Stimulated activated CD8-positive, alpha-beta memory T cell treated with anti-CD3 and anti-CD28 coated beads, Interleukin-15, amount 100 ng/mL, for 48 hours (primary cell): Measurements from ENCODE around the gene SFXN4.
"Not testable (repeated sequence)": the region's sequence is repeated elsewhere in the genome, so short reads cannot be mapped to it uniquely, and the experiment has no call there.

ENCODE experiments used
- DNase-seq, 2 donors: peaks; one replicate each; pipeline ENCODE4 v3.0.0-alpha.2; 2020; ENCODE audit warnings: low read depth in 2 of 2

Gene SFXN4

GRCh38 chr10:119107771-119108170 lies 57.7 kb downstream of the SFXN4 start:
- not testable (repeated sequence) for DNase-seq

- not testable (repeated sequence) for DNase-seq
Measured at GRCh38 chr10:119107106-119107505, 58.4 kb downstream of the SFXN4 start.

DNA sequence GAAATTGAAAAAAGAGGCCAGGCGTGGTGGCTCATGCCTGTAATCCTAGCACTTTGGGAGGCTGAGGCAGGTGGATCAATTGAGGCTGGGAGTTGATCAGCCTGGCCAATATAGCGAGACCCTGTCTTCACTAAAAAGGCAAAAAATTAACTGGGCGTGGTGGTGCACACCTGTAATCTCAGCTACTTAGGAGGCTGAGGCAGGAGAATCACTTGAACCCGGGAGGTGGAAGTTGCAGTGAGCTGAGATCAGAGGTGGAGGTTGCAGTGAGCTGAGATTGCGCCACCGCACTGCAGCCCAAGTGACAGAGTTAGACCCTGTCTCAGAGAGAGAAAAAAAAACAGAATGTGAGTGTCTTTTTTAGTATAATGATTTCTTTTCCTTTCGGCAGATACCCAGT lies 59.6 kb downstream of the SFXN4 start:
- DNase-seq = not testable (repeated sequence)

GRCh38 chr10:119105155-119105554 lies 60.4 kb downstream of the SFXN4 start:
- no peak for DNase-seq

DNA sequence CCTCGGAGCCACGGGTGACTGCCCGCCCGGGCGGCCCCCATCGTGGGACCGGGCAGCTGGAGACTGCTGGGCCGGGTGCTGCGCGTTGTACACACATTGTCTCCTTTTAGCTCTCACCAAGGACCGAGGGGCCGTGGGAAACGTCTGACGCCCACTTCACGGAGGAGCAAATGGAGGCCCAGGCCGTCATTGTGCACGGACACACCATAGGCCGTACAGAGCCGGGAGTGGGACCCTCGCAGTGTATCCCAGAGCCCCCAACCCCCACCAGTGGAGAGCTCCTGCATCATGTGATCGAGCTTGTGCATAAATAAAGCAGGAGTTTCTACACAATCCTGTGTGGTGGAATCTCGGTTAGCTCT lies 60.9 kb downstream of the SFXN4 start:
- DNase-seq = no peak

GRCh38 chr10:119103903-119104653 lies 61.4 kb downstream of the SFXN4 start, which contains the start of gene DENND10:
Gene DENND10, plus strand, starts transcription at chr10:119104113. Its CDS starts 30 bp downstream, at chr10:119104143.
- DNase-seq = peak; percentile 61 to 62

DNA sequence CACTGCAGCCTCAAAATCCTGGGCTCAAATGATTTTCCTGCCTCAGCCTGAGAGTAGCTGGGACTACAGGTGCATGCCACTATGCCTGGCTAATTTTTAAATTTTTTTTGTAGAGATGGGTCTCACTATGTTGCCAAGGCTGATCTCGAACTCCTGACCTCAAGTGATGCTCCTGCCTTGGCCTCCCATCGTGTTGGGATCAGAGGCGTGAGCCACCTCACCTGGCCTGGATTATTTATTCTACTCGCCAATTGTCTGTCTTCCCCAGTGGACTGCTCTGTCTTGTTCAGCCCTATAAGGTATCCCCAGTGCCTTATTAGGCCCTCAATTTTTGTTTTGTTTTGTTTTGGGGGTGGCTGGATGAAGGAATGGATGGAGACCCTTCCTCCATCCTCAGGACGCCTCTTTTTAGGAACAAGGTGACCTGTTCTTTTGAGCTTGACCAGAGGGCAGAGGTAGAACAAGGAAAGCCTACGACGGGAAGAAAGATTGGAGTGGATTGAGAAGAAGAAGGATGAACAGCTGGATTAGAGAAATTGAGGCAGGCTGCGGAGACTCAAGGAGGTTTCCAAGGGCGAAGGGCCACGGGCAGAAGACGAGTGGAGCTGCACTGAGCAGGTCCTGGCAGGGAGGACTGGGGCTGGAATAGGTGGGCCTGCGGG lies 62.1 kb downstream of the SFXN4 start:
- DNase-seq = no peak

DNA sequence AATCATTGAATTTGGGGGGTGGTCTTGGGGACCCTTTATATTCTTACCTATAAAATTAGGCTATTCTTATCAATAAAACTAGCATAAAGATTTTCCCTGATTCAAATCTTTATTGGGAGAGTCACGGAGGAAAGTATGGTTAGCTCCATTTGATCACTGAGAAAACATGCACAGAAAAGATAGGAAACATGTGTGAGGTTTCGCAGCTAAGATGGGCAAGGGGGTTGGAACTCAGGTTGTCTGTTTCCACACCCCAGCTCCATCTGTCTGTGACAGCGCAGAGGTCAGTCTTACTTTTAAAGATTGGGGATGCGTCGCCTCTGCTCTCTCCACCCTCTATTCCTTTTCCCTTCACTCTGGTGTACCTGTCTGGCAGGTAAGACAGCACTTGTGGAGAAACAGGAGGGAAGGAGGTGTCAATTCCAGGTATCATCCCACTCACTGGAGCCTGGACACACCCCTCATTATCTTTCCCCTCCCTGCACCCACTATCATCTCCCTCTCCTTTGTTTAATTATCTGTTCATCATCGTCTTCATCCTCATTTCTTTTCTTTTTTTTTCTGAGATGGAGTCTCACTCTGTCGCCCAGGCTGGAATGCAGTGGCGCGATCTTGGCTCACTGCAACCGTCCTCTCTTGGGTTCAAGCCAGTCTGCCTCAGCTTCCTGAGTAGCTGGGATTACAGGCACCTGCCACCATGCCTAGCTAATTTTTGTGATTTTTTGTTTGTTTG lies 64.0 kb downstream of the SFXN4 start:
- no peak for DNase-seq

DNA sequence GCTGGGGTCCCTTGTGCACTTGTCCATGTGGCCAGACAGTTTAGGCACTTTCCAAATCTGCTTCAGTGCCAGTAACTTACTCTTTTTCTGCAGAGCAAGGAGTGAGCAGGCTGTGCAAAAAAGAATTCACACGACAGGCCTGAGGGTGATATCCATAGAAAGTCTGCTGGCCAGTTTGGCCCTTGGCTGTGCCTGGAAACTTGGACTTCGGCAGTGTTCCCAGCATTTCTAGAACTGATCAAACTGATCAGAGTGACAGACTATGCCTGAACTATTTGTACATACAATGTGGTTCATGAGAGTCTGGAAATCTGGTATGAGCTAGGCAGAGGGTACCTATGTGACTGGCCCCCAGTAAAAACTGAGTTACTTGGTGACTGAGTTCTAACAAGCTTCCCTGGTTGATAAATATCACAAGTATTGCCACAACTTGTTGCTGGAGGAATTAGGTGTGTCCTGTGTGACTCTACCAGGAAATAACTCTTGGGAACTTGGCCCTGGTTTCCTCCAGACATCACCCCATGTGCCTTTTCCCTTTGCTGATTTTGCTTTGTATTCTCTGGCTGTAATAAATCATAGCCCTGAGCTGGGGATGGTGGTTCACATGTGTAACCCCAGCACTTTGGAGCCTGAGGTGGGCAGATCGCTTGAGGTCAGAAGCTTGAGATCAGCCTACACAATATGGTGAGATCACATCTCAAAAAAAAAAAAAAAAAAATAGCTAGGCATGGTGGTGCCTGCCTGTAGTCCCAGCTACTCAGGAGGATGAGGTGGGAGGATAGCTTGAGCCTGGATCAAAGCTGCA lies 64.9 kb downstream of the SFXN4 start:
- no peak for DNase-seq

- DNase-seq = no peak
Measured at GRCh38 chr10:119098576-119098975, 66.9 kb downstream of the SFXN4 start.

- DNase-seq = not testable (repeated sequence)
Measured at GRCh38 chr10:119096641-119097415, 68.7 kb downstream of the SFXN4 start.

DNA sequence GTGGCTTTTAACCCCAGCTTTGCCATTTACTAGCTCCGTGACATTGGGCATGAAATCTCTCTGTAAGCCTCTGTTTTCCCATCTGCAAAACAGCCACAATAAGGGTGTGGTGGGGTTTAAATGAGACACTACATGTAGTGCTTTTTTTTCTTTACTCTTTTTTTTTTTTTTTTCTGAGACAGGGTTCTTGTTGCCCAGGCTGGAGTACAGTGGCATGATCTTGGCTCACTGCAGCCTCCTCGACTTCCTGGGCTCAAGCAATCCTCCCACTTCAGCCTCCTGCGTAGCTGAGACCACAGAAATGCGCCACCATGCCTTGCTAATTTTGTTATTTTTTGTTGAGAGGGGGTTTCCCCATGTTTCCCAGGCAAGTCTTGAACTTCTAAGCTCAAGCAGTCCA lies 69.9 kb downstream of the SFXN4 start:
- DNase-seq = no peak

DNA sequence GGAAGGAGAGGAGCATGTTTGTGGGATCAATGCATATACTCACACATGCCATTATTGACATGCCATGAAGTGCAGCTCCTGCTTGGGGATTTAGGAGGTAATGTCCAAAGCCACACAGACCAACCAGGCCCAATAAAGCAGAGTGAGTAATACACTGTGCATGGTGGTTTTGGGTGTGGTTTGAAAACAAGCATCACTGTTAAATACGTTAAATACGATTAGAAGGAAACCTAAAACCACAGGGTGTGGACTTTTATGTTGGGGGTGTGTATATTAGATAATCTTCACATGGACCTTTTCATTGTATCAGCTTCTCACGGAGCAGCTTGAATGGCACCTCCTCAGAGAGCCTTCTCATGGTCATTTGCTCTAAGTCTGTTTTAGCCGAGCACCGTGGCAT lies 74.5 kb downstream of the SFXN4 start:
- peak in 1 of 2 donors; percentile 9 for DNase-seq
